ENCODE measurements around the gene SUCLG1. TPM values are rescaled to one million over a fixed set of nuclear protein-coding genes. Genes with fewer than 3 reads are reported as not detected.

SUCLG1 gene
- total and polyA plus RNA-seq, 2 of the 8 experiments (the other 6 are each of a cell fraction or from before 2014, with no cell fraction given): 19.9 to 40.0 TPM

- Histone ChIP-seq H3K27ac (ENCODE audit: low read depth, low read length) (no peak overlapping the region), H3K4me1 (replicated peaks in 1 of 4; ENCODE audit: control insufficient read depth in 3 of 4, insufficient read depth in 4 of 4, low read length in 3 of 4) (no peaks in the 10 kb centered on the region), H3K27me3 (replicated peaks in 1 of 4; ENCODE audit: control insufficient read depth in 3 of 4, extremely low read depth in 1 of 4, insufficient read depth in 3 of 4, low read length in 3 of 4) (no peaks in the 10 kb centered on the region), H3K14ac (ENCODE audit: insufficient read length) (no peak overlapping the region), H3K9ac (replicated peaks in 1 of 4; ENCODE audit: extremely low read depth in 1 of 4, low read depth in 3 of 4, low read length in 3 of 4) (no peak overlapping the region), H3K18ac (ENCODE audit: extremely low read depth, low read length) (no peak overlapping the region), H4K5ac (ENCODE audit: insufficient read length, low read depth, low read length) (no peak overlapping the region), H2BK20ac (ENCODE audit: low read length) (no peak overlapping the region), H4K20me1 (replicated peaks in 1 of 2; ENCODE audit: control insufficient read depth in 1 of 2, insufficient read depth in 2 of 2, low read length in 2 of 2) (no peaks in the 10 kb centered on the region), H2BK12ac (ENCODE audit: low read depth, low read length) (no peak overlapping the region), H2AFZ (ENCODE audit: low read length) (no peak overlapping the region), H2BK5ac (ENCODE audit: low read depth, low read length) (no peak overlapping the region), H4K91ac (replicated peaks; ENCODE audit: insufficient read length, low read length) (no peak overlapping the region), H3K79me2 (ENCODE audit: control insufficient read depth in 1 of 2, insufficient read depth in 2 of 2, low read length in 2 of 2) (no peaks in the 10 kb centered on the region), H3K4me3 (ENCODE audit: extremely low read depth in 1 of 4, insufficient read depth in 2 of 4, low read depth in 3 of 4, low read length in 4 of 4) (no peak overlapping the region), H3K23ac (ENCODE audit: insufficient read length) (no peak overlapping the region), H3K79me1 (ENCODE audit: low read depth, low read length) (no peaks in the 10 kb centered on the region), H3K36me3 (ENCODE audit: control insufficient read depth in 2 of 4, insufficient read depth in 4 of 4, low read length in 3 of 4) (peaks cover 0 to 14% (median 1%) of the 10 kb centered on the region in 4 experiments; a peak in 2 of 8 replicates), H3K9me3 (ENCODE audit: insufficient read depth in 2 of 2, low read depth in 1 of 2, low read length in 1 of 2) (no peaks in the 10 kb centered on the region), H2AK5ac (ENCODE audit: low read depth, low read length) (no peak overlapping the region), H3K23me2 (ENCODE audit: low read depth, low read length) (no peaks in the 10 kb centered on the region), H4K8ac (ENCODE audit: extremely low read depth, insufficient read depth, low read length) (no peak overlapping the region), H2BK15ac (ENCODE audit: low read length) (no peak overlapping the region), H2BK120ac (replicated peaks; ENCODE audit: low read depth, low read length) (no peak overlapping the region), H3K4ac (replicated peaks; ENCODE audit: insufficient read length, low read depth, low read length) (no peak overlapping the region), H3K56ac (replicated peaks; ENCODE audit: insufficient read length, low read depth, low read length) (no peak overlapping the region), H3K4me2 (ENCODE audit: insufficient read depth in 1 of 2, low read depth in 2 of 2, low read length in 2 of 2) (no peak overlapping the region)
- 86% methylated on average over 2 of the region's 2 CpGs; no CpG with 5 or more reads in 1 of the 2 experiments for WGBS, 2 experiments (ENCODE audit: extremely low coverage in 1 of 2, insufficient coverage in 1 of 2, insufficient read length in 1 of 2, insufficient replicate concordance in 2 of 2, low coverage in 1 of 2, low lambda C conversion rate in 2 of 2, missing lambda C conversion rate in 1 of 2)
- no peak for FAIRE-seq
- no peak for TF ChIP-seq PHF8 (conservative IDR thresholded peaks at IDR 0.05; ENCODE audit: low read depth, low read length)
- no peak for TF ChIP-seq USF2 (IDR thresholded peaks at IDR 0.05; ENCODE audit: low read length)
- TF ChIP-seq CTBP2 (IDR thresholded peaks at IDR 0.05; ENCODE audit: borderline replicate concordance, insufficient read depth, insufficient read length, low read length): no peak
- TF ChIP-seq ZNF274 (IDR thresholded peaks at IDR 0.05; ENCODE audit: borderline replicate concordance, extremely low read depth, low read length): no peak
- TF ChIP-seq BRCA1 (IDR thresholded peaks at IDR 0.05; ENCODE audit: low read depth, low read length): no peak
- no peak for TF ChIP-seq JUND (IDR thresholded peaks at IDR 0.05; ENCODE audit: low read length)
- no peak for TF ChIP-seq SAP30 (IDR thresholded peaks at IDR 0.05; ENCODE audit: insufficient read depth, insufficient replicate concordance, low read length)
- no peak for TF ChIP-seq SP1 (IDR thresholded peaks at IDR 0.05; ENCODE audit: low read depth, low read length)
- no peak for TF ChIP-seq POLR2AphosphoS5 (IDR thresholded peaks at IDR 0.05; ENCODE audit: low read depth, low read length)
- no peak for TF ChIP-seq HDAC6 (IDR thresholded peaks at IDR 0.05; ENCODE audit: low read depth, low read length)
- ChIA-PET POLR2A (ENCODE audit: partially characterized antibody) (no interaction called here), CTCF (ENCODE audit: partially characterized antibody) (interaction anchor here (1.0 to 1.9 kb wide), 2 partner anchors 9 to 113 kb away, joined by 3 to 8 read pairs; no protein-coding TSS in a partner anchor)
- no peak for DNase-seq (ENCODE audit: low read depth in 1 of 2, low spot score in 2 of 2)
Observed at GRCh38 chr2:84427235-84428138, 31.6 kb downstream of the SUCLG1 start.

Measured in H1 (cell line).